UCSD-AML1 (cell line): Measurements from ENCODE around the gene SSC5D.
A peak's percentile ranks its signal among the peaks of the same experiment; 100 is the strongest.
"Not testable (repeated sequence)": the region's sequence is repeated elsewhere in the genome, so short reads cannot be mapped to it uniquely, and the experiment has no call there.

Source experiments
- DNase-seq: peaks from one replicate; lab custom pipeline; 2025; ENCODE audit not compliant: unreplicated experiment; lab: John Stamatoyannopoulos, UW

SSC5D gene

DNA sequence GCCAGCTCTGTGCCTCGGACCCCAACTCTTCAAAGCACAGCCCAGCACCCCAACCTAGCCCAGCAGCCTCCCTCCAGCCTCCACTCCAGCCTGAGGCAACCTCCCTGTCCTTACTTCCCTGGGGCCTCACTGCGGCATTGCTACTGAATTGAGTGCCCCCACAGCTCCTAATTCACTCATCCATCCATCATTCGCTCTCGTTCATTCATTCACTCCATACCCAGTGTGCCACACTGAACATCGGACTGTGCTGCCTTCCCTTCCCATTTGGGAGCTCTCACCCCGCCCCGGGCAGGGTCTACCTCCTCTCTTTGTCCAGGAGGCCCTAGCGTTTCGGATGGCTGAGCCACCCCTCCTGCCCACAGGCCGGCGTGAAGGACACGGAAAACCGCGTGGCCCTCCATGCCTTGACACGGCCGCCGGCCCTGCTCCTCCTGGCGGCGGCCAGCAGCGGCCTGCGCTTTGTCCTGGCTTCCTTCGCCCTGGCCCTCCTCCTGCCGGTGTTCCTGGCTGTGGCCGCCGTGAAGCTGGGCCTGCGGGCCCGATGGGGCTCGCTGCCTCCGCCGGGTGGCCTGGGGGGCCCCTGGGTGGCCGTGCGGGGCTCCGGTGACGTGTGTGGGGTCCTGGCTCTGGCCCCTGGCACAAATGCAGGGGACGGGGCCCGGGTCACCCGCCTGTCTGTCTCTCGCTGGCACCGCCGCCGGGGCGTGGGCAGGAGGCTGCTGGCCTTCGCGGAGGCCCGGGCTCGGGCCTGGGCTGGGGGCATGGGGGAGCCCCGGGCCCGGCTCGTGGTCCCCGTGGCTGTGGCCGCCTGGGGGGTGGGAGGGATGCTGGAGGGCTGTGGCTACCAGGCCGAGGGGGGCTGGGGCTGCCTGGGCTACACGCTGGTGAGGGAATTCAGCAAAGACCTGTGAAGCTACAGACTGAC is 1.9 kb upstream of the SSC5D start:
- no peak for DNase-seq

DNA sequence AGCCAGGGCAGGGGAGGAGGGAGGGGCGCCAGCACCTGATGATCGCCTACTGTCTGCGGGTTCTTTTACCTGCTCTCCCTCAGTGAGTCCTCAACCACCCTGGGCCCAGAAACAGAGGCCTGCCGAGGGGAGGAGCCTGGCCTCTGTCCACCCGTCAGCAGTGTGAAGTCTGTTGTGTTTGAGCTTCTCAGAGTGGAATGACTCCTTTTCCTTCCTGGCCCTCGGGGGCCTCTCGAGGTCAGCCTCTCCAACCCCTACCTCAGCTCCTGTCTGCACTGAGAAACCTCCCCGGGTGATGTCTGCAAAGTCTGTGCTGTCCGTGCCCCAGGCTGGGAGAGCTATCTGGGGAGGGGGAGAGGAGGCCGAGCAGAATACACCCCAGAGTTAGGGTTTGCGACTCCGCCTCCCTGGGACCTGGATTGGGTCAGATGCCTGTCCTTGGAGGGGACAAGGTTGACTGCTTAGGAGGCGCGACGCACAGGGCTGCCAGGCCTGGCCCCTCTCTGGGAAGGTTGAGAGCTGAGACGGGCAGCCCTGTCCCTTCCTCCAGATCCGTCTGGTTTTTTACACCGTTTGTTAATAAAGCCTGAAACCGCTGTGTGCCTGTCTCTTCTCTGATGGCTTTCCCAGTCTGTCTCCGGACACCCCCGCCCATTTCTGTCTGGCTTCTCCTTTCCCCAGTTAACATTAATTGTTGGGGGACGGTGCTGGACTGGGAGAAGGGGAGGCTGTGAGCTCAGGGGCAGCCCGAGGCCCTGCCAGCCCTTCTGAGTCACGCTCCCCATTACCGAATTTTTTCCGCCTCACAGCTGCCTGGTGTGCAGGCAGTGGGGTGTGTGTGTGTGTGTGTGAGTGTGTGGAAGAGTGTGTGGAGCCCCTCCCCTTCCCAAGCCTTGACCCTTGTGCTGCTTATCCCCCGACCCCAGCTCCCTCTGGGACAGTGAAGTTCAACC is 989 bp upstream of the SSC5D start:
- peak; percentile 57 for DNase-seq

DNA sequence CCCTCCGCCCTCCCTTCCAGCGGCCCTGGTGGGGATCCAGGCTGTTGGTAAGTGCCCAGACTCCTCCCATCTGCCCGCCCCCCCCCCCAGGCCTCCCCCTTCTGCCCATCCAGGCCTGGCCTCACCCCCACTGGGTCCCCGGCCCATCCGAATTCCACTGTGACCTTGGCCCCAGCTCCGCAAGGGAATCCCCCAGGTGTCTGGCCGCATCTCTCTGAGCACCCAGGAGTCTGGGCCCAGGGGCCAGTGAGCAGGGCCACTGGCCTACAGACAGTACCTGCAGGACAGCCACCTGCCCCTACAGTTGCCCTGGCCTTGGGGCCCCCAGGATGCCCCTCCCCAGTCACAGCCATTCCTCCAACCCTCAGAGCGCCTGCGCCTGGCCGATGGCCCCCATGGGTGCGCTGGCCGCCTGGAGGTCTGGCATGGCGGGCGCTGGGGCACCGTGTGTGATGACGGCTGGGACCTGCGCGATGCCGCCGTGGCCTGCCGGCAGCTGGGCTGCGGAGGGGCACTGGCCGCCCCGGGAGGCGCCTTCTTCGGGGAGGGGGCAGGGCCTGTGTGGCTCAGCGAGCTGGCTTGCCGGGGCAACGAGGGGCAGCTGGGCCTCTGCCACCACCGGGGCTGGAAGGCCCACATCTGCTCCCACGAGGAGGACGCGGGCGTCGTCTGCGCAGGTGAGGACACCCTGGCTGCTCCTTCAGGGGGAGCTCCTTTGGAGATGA is 912 bp downstream of the SSC5D start:
- no peak for DNase-seq

DNA sequence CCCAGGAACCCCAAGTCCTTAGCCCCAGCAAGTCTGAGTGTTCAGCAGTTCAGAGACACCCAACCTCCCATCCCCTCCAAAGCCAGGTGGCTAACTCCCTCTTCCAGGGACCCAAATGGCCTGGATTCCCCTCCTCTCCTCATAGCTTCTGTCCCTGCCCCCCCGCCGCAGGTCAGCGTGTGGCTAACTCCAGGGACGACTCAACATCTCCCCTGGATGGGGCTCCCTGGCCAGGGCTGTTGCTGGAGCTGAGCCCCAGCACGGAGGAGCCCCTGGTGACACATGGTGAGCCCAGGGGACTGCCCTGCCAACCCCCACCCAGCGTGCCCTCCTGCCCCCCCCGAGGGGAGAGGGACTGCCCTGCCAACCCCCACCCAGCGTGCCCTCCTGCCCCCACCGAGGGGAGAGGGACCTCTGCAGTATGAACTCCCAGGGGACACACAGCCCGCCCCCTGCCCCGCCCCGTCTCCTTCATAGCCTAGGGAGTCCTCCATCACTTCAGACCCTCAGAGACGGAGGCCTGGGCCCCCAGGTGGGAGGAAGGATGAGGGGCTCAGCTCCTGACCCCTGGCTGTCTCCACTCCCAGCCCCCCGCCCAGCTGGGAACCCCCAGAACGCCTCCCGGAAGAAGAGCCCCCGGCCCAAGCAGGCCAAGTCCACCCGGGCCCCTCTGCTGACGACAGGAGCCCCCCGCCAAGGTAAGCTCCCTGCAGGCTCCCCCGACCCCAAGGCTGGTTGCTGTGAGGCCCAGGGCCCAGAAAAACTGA is 1.7 kb downstream of the SSC5D start:
- no peak for DNase-seq

DNA sequence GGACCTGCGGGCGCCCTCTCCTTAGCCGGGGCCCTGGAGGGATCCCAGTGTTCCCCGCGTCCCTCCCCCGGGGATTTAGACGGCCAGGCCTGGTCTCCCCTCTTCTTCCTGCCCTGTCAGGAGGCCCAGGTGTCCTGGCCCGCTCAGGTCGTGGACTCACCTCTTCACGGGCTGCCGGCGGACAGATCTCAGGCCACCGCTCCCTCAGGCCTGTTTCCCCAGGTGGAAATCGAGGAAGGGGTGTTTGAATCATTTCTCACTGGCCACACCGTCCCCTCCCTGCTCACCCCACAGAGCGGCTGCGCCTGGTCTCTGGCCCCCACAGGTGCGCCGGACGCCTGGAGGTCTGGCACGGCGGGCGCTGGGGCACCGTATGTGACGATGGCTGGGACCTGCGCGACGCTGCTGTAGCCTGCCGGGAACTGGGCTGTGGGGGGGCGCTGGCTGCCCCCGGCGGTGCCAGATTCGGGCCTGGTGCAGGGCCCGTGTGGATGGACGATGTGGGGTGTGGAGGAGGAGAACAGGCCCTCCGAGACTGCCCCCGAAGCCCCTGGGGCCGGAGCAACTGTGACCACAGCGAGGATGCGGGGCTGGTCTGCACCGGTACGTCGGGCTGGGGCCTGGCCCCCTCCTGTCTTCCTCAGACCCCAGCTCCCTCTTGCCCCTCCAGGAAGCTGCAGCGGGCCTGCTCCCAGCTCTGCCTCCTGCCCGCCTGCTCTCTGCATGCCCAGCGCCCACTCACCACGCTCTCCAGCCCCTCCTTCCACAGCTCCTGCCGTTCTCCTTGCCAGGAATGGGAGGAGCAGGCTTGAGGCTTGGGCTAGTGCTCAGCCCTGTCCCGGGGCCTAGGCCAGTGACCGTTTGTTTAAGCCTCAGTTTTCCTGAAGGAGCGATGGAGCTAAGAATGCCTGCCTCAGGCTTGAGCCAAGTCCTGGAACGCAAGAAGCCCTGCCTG is 2.5 kb downstream of the SSC5D start:
- DNase-seq, result no peak

DNA sequence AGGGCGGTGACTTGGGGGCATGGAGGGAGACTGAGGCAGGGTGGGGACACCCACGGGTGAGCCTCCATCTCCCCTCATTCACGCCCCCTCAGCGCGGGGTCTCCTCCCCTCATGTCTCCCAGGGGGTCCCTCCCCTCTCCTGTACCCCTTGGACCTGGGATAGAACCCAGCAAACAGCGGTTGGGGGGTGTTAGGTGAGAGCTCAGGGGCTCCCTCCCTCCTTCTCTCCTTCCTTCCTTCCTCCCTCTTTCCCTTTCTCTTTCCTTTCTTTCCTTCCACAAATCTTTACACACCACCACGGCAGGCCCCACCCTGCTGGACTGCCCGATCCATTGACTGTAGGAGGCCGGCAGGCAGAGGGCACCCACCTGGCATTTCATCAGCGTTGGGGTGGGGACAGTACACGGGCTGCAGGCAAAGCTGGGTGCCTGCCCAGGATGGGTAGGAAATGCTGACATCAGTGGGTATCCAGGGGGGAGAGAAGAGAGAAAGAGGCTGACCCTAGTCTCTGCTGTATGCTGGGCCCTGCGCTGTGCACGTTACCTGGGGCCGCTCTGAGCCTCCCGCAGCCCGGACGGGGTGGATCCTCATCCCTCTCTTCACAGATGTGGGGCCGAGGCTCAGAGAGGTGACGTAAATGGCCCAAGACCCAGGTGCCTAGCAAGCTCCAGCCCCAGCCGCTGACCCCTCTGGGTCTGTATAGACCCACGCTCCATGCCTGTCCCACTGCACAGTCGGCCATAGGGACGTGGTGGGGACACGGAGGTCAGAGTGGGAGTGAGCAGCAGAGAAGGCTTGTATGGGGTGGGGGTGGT is 3.5 kb downstream of the SSC5D start:
- no peak for DNase-seq

DNA sequence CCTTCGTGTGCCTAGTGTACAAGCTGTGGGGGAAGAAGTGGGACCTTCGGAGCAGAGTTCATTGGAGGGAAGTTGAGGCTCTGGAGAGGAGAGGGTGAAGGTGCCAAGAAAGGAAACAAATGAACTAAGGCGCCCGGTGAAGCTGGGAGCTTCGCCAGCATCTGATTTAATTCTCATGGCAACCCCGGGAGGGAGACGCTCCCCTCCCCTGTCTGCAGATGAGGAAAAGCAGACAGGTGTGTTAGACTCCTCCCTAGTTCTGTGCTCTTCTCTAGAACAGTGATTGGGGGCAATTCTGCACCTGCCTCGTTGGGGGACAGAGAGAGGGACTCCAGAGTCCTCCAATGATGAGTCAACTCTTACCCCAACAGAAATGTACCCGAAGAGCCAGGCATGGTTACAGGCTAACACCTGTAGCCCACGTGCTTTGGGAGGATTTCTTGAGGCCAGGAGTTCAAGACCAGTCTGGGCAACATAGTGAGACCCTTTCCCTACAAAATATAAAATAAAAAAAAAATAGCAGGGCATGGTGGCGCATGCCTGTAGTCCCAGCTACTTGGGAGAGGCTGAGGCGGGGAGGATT is 4.2 kb downstream of the SSC5D start:
- no peak for DNase-seq

DNA sequence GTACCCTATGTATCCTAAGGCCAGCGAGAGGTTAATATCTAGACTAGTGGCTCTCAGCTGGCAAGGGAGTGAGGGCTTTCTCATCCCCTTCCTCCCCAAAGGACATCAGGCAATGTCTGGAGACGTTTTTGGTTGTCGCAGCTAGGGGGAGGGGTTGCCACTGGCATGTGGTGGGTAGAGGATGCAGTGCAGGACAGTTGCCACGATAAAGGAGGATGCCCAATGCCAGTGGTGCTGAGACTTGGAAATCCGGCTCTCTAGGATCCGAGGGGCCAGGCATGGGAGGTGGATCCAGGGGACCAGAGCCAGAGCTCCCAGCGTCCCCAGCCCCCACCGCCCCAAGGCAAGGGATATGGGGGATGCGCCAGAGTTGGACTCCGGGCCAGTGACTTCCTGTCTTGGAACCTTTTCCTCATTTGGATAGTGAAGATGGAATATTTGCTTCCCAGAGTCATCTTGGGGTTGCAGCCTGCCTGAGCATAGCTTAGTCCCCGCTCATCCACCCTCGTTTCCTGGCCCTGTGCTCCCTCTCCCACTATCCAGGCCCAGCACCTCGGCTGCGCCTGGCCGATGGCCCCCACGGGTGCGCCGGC is 4.9 kb downstream of the SSC5D start:
- no peak for DNase-seq

DNA sequence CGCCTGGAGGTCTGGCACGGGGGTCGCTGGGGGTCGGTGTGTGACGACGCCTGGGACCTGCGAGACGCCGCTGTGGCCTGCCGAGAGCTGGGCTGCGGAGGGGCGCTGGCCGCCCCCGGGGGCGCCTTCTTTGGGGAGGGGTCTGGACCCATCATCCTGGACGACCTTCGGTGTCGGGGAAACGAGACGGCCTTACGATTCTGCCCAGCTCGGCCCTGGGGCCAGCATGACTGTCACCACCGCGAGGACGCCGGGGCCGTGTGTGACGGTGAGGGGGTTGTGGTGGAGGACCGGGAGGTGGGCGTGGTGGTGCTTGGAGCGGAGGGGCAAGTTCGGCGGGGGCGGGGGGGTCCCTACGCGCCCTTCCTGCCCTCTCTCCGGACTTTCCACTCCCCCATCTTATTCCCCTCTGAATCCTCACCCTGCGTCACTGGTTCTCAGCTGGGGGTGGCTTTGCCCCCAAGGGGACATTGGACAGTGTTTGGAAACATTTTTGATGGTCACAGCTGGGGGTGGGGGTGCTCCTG is 5.5 kb downstream of the SSC5D start:
- no peak for DNase-seq

DNA sequence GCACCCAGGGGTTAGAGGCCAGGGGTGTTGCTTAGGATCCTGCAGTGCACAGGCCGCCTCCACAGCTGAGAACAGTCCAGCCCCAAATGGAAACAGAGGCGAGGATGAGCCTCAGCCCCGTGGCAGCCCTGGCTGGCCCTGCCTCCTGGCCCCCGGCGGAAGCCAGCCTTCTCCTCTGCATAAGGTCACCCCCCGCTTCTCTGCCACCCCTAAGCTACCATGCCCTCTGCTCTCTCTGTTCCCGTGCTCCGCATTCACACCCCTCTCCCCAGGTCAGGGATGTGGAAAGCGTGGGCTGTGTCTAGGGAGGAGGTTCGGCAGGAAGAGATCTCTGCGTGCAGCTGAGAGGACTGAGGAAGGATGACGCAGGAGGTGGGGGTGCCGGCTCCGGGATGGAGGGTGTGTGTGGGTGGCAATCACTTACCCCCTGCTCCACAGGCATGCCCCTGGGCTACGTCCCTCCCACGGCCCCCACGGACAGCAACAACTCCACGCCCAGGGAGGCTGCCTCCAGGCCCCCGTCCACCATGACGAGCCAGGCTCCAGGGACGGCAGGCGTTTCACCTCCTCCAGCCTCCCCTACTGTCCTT is 6.0 kb downstream of the SSC5D start:
- DNase-seq, result peak; percentile 80

DNA sequence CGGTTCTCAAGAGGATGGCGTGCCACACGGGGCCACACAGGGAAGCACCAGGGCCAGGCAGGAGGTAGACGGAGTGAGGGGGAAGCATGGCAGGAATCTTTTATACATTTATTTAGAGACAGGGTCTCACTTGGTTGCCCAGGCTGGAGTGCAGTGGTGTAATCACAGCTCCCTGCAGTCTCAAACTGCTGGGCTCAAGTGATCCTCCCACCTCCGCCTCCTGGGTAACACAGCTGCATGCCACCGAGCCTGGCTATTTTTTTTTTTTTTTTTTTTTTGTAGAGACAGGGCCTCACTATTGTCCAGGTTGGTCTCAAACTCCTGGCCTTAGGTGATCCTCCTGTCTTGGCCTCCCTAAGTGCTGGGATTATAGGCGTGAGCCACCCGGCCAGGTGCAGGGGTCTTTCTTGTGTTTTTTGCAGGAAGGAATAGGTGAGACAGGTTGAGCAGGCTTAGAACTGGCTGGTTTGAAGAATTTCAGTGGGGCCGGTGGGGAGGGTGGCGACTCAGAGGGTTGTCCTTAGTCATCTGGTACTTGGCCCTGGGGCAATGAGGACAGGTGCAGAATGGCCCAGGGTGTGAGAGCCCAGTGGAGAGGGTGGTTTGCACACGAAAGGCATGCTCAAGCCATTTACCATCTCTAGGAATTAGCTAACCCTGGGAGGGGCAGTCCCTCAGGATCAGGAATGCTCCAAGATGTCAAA is 7.6 kb downstream of the SSC5D start:
- no peak for DNase-seq

DNA sequence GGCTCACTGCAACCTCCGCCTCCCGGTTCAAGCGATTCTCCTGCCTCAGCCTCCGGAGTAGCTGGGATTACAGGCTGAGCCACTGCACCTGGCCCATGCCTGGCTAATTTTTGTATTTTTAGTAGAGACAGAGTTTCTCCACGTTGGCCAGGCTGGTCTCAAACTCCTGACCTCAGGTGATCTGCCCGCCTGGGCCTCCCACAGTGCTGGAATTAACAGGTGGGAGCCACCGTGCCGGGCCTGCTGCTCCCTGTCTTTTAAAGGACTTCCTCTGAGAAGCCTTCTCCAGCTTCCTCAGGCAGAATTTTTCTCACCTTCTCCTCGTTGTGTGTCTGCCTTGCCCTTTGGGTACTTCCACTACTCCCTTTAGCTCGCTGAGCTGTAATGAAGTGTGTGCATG is 8.6 kb downstream of the SSC5D start:
- not testable (repeated sequence) for DNase-seq

DNA sequence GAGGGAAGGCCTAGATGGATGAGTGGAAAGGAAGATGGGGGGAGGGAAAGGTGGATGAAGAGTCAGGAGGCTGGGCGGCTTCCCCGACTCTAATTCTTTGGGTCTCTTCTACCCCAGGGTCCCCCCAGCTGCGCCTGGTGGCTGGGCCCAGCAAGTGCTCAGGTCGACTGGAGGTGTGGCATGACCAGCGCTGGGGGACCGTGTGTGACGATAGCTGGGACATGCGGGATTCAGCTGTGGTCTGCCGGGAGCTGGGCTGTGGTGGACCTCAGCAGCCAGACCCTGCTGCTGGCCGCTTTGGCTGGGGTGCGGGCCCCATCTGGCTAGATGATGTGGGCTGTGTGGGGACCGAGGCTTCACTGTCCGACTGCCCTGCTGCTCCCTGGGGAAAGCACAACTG is 9.5 kb downstream of the SSC5D start:
- DNase-seq, result no peak

DNA sequence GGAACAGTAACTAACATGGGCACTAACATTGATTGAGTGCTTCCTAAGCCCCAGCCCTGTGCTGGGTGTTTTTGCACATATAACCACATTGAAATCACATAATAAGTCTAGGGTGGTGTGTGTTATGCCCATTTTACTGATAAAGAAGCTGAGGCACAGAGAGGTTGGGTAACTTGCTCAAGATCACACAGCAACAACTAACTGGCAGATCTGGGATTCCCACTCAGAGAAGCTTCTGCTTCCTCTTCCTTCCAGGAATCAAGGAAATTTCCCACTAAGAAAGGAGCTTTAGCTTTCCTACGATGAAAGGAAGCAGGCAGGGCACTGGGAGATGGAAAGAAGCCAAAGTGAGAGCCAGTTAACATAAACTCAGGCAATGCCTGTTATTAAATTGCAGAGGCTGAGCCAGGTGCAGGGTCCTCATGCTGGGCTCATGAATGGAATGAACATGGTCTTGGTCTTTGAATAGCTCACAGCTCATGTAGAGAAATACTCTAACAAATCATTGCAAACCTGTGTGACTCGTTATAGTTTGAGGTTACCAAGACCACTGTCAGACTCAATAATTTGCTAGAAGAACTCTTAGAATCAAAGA is 10.1 kb downstream of the SSC5D start:
- DNase-seq, result no peak

DNA sequence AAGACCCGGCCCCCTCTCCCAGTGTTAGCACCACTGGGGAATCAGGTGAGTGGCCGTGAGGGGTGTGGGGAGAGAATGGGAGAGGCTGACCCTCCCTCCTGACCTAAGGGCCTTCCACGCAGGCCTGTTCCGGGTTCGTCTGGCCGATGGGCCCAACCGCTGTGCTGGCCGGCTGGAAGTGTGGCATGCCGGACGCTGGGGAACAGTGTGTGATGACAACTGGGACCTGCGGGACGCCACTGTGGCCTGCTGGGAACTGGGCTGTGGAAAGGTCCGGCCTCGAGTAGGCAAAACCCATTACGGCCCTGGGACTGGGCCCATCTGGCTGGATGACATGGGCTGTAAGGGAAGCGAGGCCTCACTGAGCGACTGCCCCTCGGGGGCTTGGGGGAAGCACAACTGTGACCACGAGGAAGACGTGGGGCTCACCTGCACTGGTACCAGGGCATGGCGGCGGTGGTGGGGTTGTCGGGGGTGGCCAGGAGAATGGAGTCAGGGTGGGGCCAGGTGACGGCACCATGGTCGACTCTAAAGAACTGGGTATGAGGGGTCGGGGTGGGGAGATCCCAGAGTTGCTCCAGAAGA is 12.2 kb downstream of the SSC5D start:
- no peak for DNase-seq
